Hepatocyte (in vitro differentiated cells): ENCODE results near the gene ZMYM5. TPM values are rescaled to one million over a fixed set of nuclear protein-coding genes. Genes with fewer than 3 reads are reported as not detected.
"Not testable (repeated sequence)": the region's sequence is repeated elsewhere in the genome, so short reads cannot be mapped to it uniquely, and the experiment has no call there.

ENCODE experiments used
- DNase-seq: peaks from one replicate; pipeline ENCODE4 v3.0.0-alpha.2; 2016; ENCODE audit warnings: low spot score
- H2AFZ ChIP-seq: fragments of 200-600 bp; sonication (generic); 2 replicates; pipeline ENCODE4 v1.6.0; 2016; ENCODE audit warnings: antibody characterized with exemption, mild to moderate bottlenecking
- H3K27ac ChIP-seq: fragments of 200-600 bp; sonication (generic); 2 replicates; pipeline ENCODE4 v1.5.1; 2016; ENCODE audit warnings: mild to moderate bottlenecking
- H3K27me3 ChIP-seq: fragments of 200-600 bp; sonication (generic); 2 replicates; pipeline ENCODE4 v1.6.1; 2016
- H3K36me3 ChIP-seq: fragments of 200-600 bp; sonication (generic); replicated peaks from 2 replicates; pipeline ENCODE4 v1.5.1; 2016; ENCODE audit warnings: low read depth; ENCODE audit not compliant: insufficient read depth
- H3K4me1 ChIP-seq: fragments of 200-600 bp; sonication (generic); 2 replicates; pipeline ENCODE4 v1.5.1; 2016; ENCODE audit warnings: mild to moderate bottlenecking, moderate library complexity; ENCODE audit not compliant: insufficient read depth
- H3K4me2 ChIP-seq: fragments of 200-600 bp; sonication (generic); 2 replicates; pipeline ENCODE4 v1.6.0; 2016
- H3K4me3 ChIP-seq: fragments of 200-600 bp; sonication (generic); 2 replicates; pipeline ENCODE4 v1.5.1; 2016; ENCODE audit warnings: mild to moderate bottlenecking
- H3K79me2 ChIP-seq: fragments of 200-600 bp; sonication (generic); 2 replicates; pipeline ENCODE4 v1.6.0; 2017; ENCODE audit warnings: mild to moderate bottlenecking
- H3K9me2 ChIP-seq: fragments of 200-600 bp; sonication (generic); replicated peaks from 2 replicates; pipeline ENCODE4 v1.6.0; 2017; ENCODE audit warnings: mild to moderate bottlenecking; ENCODE audit not compliant: insufficient read depth
- H3K9me3 ChIP-seq: fragments of 200-600 bp; sonication (generic); 2 replicates; pipeline ENCODE4 v1.5.1; 2016; ENCODE audit warnings: low read depth, mild to moderate bottlenecking
- H4K20me1 ChIP-seq: fragments of 200-600 bp; sonication (generic); 2 replicates; pipeline ENCODE4 v1.6.0; 2016; ENCODE audit warnings: mild to moderate bottlenecking; ENCODE audit not compliant: insufficient read depth, poor library complexity, severe bottlenecking
- CTCF ChIP-seq: fragments of 200-600 bp; sonication (generic); IDR thresholded peaks from 2 replicates; pipeline ENCODE4 v1.5.1; 2016; ENCODE audit warnings: antibody characterized with exemption, mild to moderate bottlenecking; ENCODE audit not compliant: poor library complexity
- EZH2 ChIP-seq: fragments of 200-600 bp; sonication (generic); IDR thresholded peaks from 2 replicates; pipeline ENCODE4 v1.6.1; 2016; ENCODE audit warnings: antibody characterized with exemption, mild to moderate bottlenecking, borderline replicate concordance
- EZH2phosphoT487 ChIP-seq: fragments of 200-600 bp; sonication (generic); IDR thresholded peaks from one replicate; pipeline ENCODE4 v1.6.1; 2018; ENCODE audit warnings: antibody characterized with exemption, mild to moderate bottlenecking, low read depth, moderate library complexity; ENCODE audit not compliant: unreplicated experiment, severe bottlenecking
- WGBS: methylation state at CpG from one replicate; pipeline ENCODE4 v1.1.6; 2016; ENCODE audit warnings: low lambda C conversion rate; ENCODE audit errors: missing lambda C conversion rate; 5-methylcytosine and 5-hydroxymethylcytosine counted together
- polyA plus RNA-seq: library from polyadenylated mRNA; unstranded; fragments of >200 nt; fragmentation: Nextera tagmentation; extraction: Ambion mirVana; gene quantifications from 2 replicates; pipeline ENCODE4 v1.2.1, GENCODE V29; 2016
- total RNA-seq: library from RNA; depleted of rRNA; stranded (reverse); fragments of >200 nt; gene quantifications from 2 replicates; pipeline ENCODE4 v1.2.3, GENCODE V29; 2014

ZMYM5 gene
- total and polyA plus RNA-seq, 2 experiments from 2014 or later = 14.7 to 17.1 TPM

- H3K9me2 ChIP-seq = no peaks in the 10 kb centered on the region
- H2AFZ ChIP-seq = no peak overlapping the region
- no peak overlapping the region for H3K4me2 ChIP-seq
- H3K79me2 ChIP-seq = no peaks in the 10 kb centered on the region
- H3K27me3 ChIP-seq = no peaks in the 10 kb centered on the region
- WGBS = 92% methylated on average over 4 of the region's 4 CpGs
- no peaks in the 10 kb centered on the region for H4K20me1 ChIP-seq
- H3K27ac ChIP-seq = no peak overlapping the region
- H3K4me3 ChIP-seq = no peak overlapping the region
- no peak for TF ChIP-seq EZH2phosphoT487
- no peak for DNase-seq
- H3K9me3 ChIP-seq = no peaks in the 10 kb centered on the region
- H3K4me1 ChIP-seq = no peaks in the 10 kb centered on the region
- no peaks in the 10 kb centered on the region for H3K36me3 ChIP-seq
Measured at GRCh38 chr13:19805765-19806164, 57.7 kb downstream of the ZMYM5 start.

- no peak overlapping the region for H3K27ac ChIP-seq
- no peaks in the 10 kb centered on the region for H3K9me3 ChIP-seq
- H4K20me1 ChIP-seq = no peaks in the 10 kb centered on the region
- no peaks in the 10 kb centered on the region for H3K36me3 ChIP-seq
- 94% methylated on average over 7 of the region's 7 CpGs for WGBS
- no peaks in the 10 kb centered on the region for H3K79me2 ChIP-seq
- H3K4me2 ChIP-seq = no peak overlapping the region
- no peak overlapping the region for H3K4me3 ChIP-seq
- no peaks in the 10 kb centered on the region for H3K27me3 ChIP-seq
- no peak for DNase-seq
- H3K9me2 ChIP-seq = no peaks in the 10 kb centered on the region
- no peak overlapping the region for H2AFZ ChIP-seq
- no peaks in the 10 kb centered on the region for H3K4me1 ChIP-seq
- TF ChIP-seq CTCF (no peak), EZH2 (no peak), EZH2phosphoT487 (no peak)
Measured at GRCh38 chr13:19795956-19796355, 67.5 kb downstream of the ZMYM5 start.

- Histone ChIP-seq H3K9me2 (no peaks in the 10 kb centered on the region), H3K9me3 (no peaks in the 10 kb centered on the region), H3K4me3 (no peak overlapping the region), H3K4me2 (no peak overlapping the region), H3K79me2 (no peaks in the 10 kb centered on the region), H4K20me1 (no peaks in the 10 kb centered on the region), H3K27me3 (no peaks in the 10 kb centered on the region), H3K36me3 (no peaks in the 10 kb centered on the region), H2AFZ (no peak overlapping the region), H3K4me1 (no peaks in the 10 kb centered on the region), H3K27ac (peak overlapping the region; percentile 87)
- DNase-seq = peak; percentile 56
- 60% methylated on average over 4 of the region's 4 CpGs for WGBS
- TF ChIP-seq EZH2 (no peak), CTCF (no peak), EZH2phosphoT487 (no peak)
Measured at GRCh38 chr13:19794631-19795030, 68.8 kb downstream of the ZMYM5 start.

- TF ChIP-seq EZH2 (no peak), EZH2phosphoT487 (no peak), CTCF (no peak)
- Histone ChIP-seq H3K4me1 (no peaks in the 10 kb centered on the region), H3K9me2 (no peaks in the 10 kb centered on the region), H3K27ac (no peak overlapping the region), H3K9me3 (no peaks in the 10 kb centered on the region), H3K36me3 (no peaks in the 10 kb centered on the region), H3K4me2 (no peak overlapping the region), H3K27me3 (no peaks in the 10 kb centered on the region), H4K20me1 (no peaks in the 10 kb centered on the region), H3K4me3 (no peak overlapping the region), H2AFZ (no peak overlapping the region), H3K79me2 (no peaks in the 10 kb centered on the region)
- DNase-seq = no peak
- 74% methylated on average over 7 of the region's 7 CpGs for WGBS
Measured at GRCh38 chr13:19791953-19792537, 71.4 kb downstream of the ZMYM5 start.

- not testable (repeated sequence) for H3K36me3 ChIP-seq, H3K9me3 ChIP-seq, H3K27me3 ChIP-seq, H3K9me2 ChIP-seq
- Histone ChIP-seq H3K79me2 (peaks cover 20% of the 10 kb centered on the region), H3K4me1 (peaks cover 10% of the 10 kb centered on the region), H3K4me3 (peak within 1 kb of the TSS; percentile 54), H4K20me1 (peaks cover 12% of the 10 kb centered on the region), H2AFZ (peak within 1 kb of the TSS; percentile 72), H3K27ac (peak within 1 kb of the TSS; percentile 94), H3K4me2 (peak within 1 kb of the TSS; percentile 88)
- WGBS = 27% methylated on average over 50 of the region's 50 CpGs
- peak; percentile 98 for DNase-seq
Measured at GRCh38 chr13:19782727-19783682, 80.4 kb downstream of the ZMYM5 start, which contains the start of gene PSPC1. Gene PSPC1 (minus strand): TSS chr13:19782945. CDS start chr13:19782757, 188 bp downstream.
